ENCODE results near the gene TNRC6C. TPM values are rescaled to one million over a fixed set of nuclear protein-coding genes. Genes with fewer than 3 reads are reported as not detected.

TNRC6C gene
- total and polyA plus RNA-seq, 9 of the 15 experiments (the other 6 are each of a cell fraction or from before 2014, with no cell fraction given) = 0.20 to 4.9 (median 2.3) TPM

DNA sequence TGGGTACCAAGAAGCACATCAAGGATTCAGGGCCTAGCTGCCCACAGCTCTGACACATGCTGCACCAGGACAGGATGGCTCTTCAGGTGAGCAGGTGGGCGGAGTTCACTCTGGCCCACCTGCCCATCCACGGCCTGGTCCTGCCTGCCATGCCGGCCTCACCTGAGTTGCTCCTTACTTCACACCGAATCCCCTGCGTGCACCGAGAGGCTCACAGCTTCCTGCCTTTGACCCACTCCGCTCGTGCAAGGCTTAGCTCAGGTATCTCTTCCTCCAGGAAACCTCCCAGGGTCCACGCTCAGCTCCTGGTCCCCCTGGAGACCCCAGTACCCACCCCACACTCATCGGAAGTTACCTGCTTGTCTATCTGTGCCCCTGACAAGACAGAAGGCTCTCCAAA, 21.6 kb upstream of the TNRC6C start:
- POLR2A ChIA-PET = interaction anchor here (0.5 to 1.2 kb wide), 3 partner anchors 15 to 164 kb away, joined by 3 read pairs; partner anchors contain the start of gene TNRC6C
- Histone ChIP-seq H3K79me2 (ENCODE audit: control insufficient read depth, insufficient read depth, low read length) (no peaks in the 10 kb centered on the region), H3K9me1 (ENCODE audit: control insufficient read depth, insufficient read depth, low read length) (no peaks in the 10 kb centered on the region), H3K4me3 (no peak overlapping the region), H3K27ac (ENCODE audit: extremely low read depth, low read depth, low read length) (no peak overlapping the region), H3K9me3 (replicated peaks; ENCODE audit: control insufficient read depth, insufficient read depth, low read depth, low read length) (no peaks in the 10 kb centered on the region), H3K9ac (ENCODE audit: insufficient read depth in 1 of 2, low read depth in 2 of 2, low read length in 2 of 2) (no peak overlapping the region), H3K36me3 (ENCODE audit: control insufficient read depth, insufficient read depth, low read length) (no peaks in the 10 kb centered on the region), H4K20me1 (replicated peaks; ENCODE audit: control insufficient read depth, insufficient read depth, low read length) (no peaks in the 10 kb centered on the region), H3K4me2 (ENCODE audit: insufficient read depth, low read length) (no peak overlapping the region), H3K4me1 (replicated peaks in 1 of 2; ENCODE audit: control insufficient read depth in 2 of 2, insufficient read depth in 2 of 2, low read length in 2 of 2) (no peaks in the 10 kb centered on the region), H3K27me3 (ENCODE audit: control insufficient read depth in 2 of 2, insufficient read depth in 2 of 2, low read length in 2 of 2) (peaks cover 41 to 53% of the 10 kb centered on the region in 2 experiments), H2AFZ (ENCODE audit: low read depth, low read length) (no peak overlapping the region)
- FAIRE-seq (no peak), ATAC-seq (no peak), DNase-seq (ENCODE audit: extremely low read depth in 1 of 4, low spot score in 3 of 4) (no peak)
- CTCF ChIA-PET (ENCODE audit: low intra/inter-chr PET ratio) = no interaction called here
- TF ChIP-seq ESRRA (IDR thresholded peaks at IDR 0.05; ENCODE audit: borderline replicate concordance, low read depth) = no peak
- TF ChIP-seq, protein P1, sequence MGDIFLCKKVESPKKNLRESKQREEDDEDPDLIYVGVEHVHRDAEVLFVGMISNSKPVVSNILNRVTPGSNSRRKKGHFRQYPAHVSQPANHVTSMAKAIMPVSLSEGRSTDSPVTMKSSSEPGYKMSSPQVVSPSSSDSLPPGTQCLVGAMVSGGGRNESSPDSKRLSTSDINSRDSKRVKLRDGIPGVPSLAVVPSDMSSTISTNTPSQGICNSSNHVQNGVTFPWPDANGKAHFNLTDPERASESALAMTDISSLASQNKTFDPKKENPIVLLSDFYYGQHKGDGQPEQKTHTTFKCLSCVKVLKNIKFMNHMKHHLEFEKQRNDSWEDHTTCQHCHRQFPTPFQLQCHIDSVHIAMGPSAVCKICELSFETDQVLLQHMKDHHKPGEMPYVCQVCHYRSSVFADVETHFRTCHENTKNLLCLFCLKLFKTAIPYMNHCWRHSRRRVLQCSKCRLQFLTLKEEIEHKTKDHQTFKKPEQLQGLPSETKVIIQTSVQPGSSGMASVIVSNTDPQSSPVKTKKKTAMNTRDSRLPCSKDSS (IDR thresholded peaks at IDR 0.05; ENCODE audit: low read depth, partially characterized antibody) = no peak
- no peak for TF ChIP-seq ZNF133 (CRISPR knock-in tag; IDR thresholded peaks at IDR 0.05)
- TF ChIP-seq NCOA4 (IDR thresholded peaks at IDR 0.05; ENCODE audit: partially characterized antibody) = no peak
- no peak for TF ChIP-seq SRF (CRISPR knock-in tag; IDR thresholded peaks at IDR 0.05)
- TF ChIP-seq TCF3 (CRISPR knock-in tag; IDR thresholded peaks at IDR 0.05) = no peak
- in situ Hi-C loops (cut with MboI) = no loop called here
- BruUV-seq (replicated peaks) = no TSS peak
- intact Hi-C loops (cut with micrococcal nuclease) = no loop called here
- WGBS (ENCODE audit: insufficient coverage, low coverage, missing lambda C conversion rate) = 3% methylated on average over 10 of the region's 10 CpGs
